Adrenal gland (tissue), 5 donors: ENCODE measurements around the gene POLR3GL.

Source experiments
- CTCF ChIP-seq, 6 experiments: fragments of 450-650 bp in 4 of 6; fragments of 200-600 bp in 2 of 6; sonication (generic) in 1 of 6; IDR thresholded peaks; 1 replicate in 5 of 6; 2 replicates in 1 of 6; pipeline versions ENCODE4 v1.5.1 to v1.8.0; 2016 to 2021; ENCODE audit warnings: antibody characterized with exemption in 6 of 6, mild to moderate bottlenecking in 2 of 6, moderate library complexity in 1 of 6
- POLR2A ChIP-seq, 2 donors: fragments of 450-650 bp; IDR thresholded peaks; one replicate each; pipeline ENCODE4 v1.6.1; 2017; ENCODE audit warnings: antibody characterized with exemption in 2 of 2, mild to moderate bottlenecking in 2 of 2, moderate library complexity in 1 of 2
- donor health status: DM: no; HTN: no; CAD: no.

GRCh38 chr1:145917595-145917994, 46.9 kb upstream of the POLR3GL start:
- TF ChIP-seq CTCF (IDR thresholded peaks at IDR 0.05) (no peak), POLR2A (IDR thresholded peaks at IDR 0.05) (no peak)
